Tibial nerve (tissue), 4 donors: ENCODE measurements around the gene AOPEP. TPM values are rescaled to one million over a fixed set of nuclear protein-coding genes. Genes with fewer than 3 reads are reported as not detected.
A peak's percentile ranks its signal among the peaks of the same experiment; 100 is the strongest.
"Not testable (repeated sequence)": the region's sequence is repeated elsewhere in the genome, so short reads cannot be mapped to it uniquely, and the experiment has no call there.

Experiments used
- DNase-seq, 2 donors: peaks; one replicate each; pipeline ENCODE4 v3.0.0-alpha.2; 2019; ENCODE audit warnings: low spot score in 2 of 2
- H3K27ac ChIP-seq, 4 donors: fragments of 200-600 bp; sonication (generic) in 3 of 4; one replicate each; pipeline ENCODE4 v1.5.1; 2017 to 2019; ENCODE audit warnings: mild to moderate bottlenecking in 1 of 4
- H3K27me3 ChIP-seq, 2 donors: fragments of 200-600 bp; sonication (generic) in 1 of 2; one replicate each; pipeline versions ENCODE4 v1.5.1 to v1.6.0; 2017 to 2019
- H3K36me3 ChIP-seq, 3 donors: fragments of 200-600 bp; sonication (generic); one replicate each; pipeline ENCODE4 v1.5.1; 2018 to 2019
- H3K4me1 ChIP-seq, 4 donors: fragments of 200-600 bp; sonication (generic) in 3 of 4; one replicate each; pipeline ENCODE4 v1.5.1; 2017 to 2019
- H3K4me3 ChIP-seq, 4 donors: fragments of 200-600 bp; sonication (generic) in 3 of 4; one replicate each; pipeline ENCODE4 v1.5.1; 2017 to 2019; ENCODE audit warnings: mild to moderate bottlenecking in 1 of 4, moderate library complexity in 1 of 4
- H3K9me3 ChIP-seq, 4 donors: fragments of 200-600 bp; sonication (generic) in 3 of 4; one replicate each; pipeline ENCODE4 v1.5.1; 2017 to 2019
- CTCF ChIP-seq, 5 experiments: fragments of 200-600 bp in 3 of 5; fragments of 450-650 bp in 2 of 5; sonication (generic) in 3 of 5; IDR thresholded peaks; one replicate each; pipeline ENCODE4 v1.5.1; 2016 to 2019; ENCODE audit warnings: antibody characterized with exemption in 5 of 5, mild to moderate bottlenecking in 3 of 5, moderate library complexity in 2 of 5
- EP300 ChIP-seq, 2 donors: sonication (generic); formaldehyde crosslinking; IDR thresholded peaks; one replicate each; pipeline ENCODE4 v1.6.1; 2017; ENCODE audit warnings: antibody characterized with exemption in 2 of 2, mild to moderate bottlenecking in 1 of 2
- POLR2A ChIP-seq, 2 donors: fragments of 450-650 bp; IDR thresholded peaks; one replicate each; pipeline ENCODE4 v1.6.1; 2017; ENCODE audit warnings: antibody characterized with exemption in 2 of 2, mild to moderate bottlenecking in 2 of 2, moderate library complexity in 2 of 2
- WGBS, 2 donors: methylation state at CpG; one replicate each; pipeline ENCODE4 v1.1.5; 2018; 5-methylcytosine and 5-hydroxymethylcytosine counted together
- total RNA-seq, 4 donors: library from RNA; depleted of rRNA; stranded (reverse); fragments of >200 nt; gene quantifications; one replicate each; pipeline ENCODE4 v1.1.0, GENCODE V29; 2016

The AOPEP gene
- total RNA-seq, 4 donors from 2014 or later, result 236 to 323 (median 265) TPM

- peak in 1 of 2 donors; percentile 59 for TF ChIP-seq EP300 (IDR thresholded peaks at IDR 0.05)
- no peak for TF ChIP-seq POLR2A (IDR thresholded peaks at IDR 0.05)
- DNase-seq, result no peak
- Histone ChIP-seq H3K27ac (peak overlapping the region in 3 of 4 donors; percentile 46 to 78 (median 68)), H3K4me1 (peaks cover 0 to 55% (median 8%) of the 10 kb centered on the region in 4 donors), H3K9me3 (no peaks in the 10 kb centered on the region), H3K27me3 (no peaks in the 10 kb centered on the region), H3K4me3 (no peak overlapping the region), H3K36me3 (no peaks in the 10 kb centered on the region)
- 26 to 34% methylated on average over 3 of the region's 3 CpGs for WGBS, 2 donors
These were observed 147.8 kb downstream of the AOPEP start for GRCh38 chr9:94874316-94874715.

GRCh38 chr9:94875300-94876020, 149.0 kb downstream of the AOPEP start:
- no peak for DNase-seq
- no peak overlapping the region for H3K4me3 ChIP-seq
- peaks cover 0 to 43% (median 6%) of the 10 kb centered on the region in 4 donors for H3K4me1 ChIP-seq
- 81 to 88% methylated on average over 5 of the region's 5 CpGs for WGBS, 2 donors
- H3K27me3 ChIP-seq, result no peaks in the 10 kb centered on the region
- no peaks in the 10 kb centered on the region for H3K36me3 ChIP-seq
- no peak for TF ChIP-seq CTCF (IDR thresholded peaks at IDR 0.05)
- no peak for TF ChIP-seq POLR2A (IDR thresholded peaks at IDR 0.05)
- TF ChIP-seq EP300 (IDR thresholded peaks at IDR 0.05), result no peak
- H3K9me3 ChIP-seq, result no peaks in the 10 kb centered on the region
- H3K27ac ChIP-seq, result peak overlapping the region in 2 of 4 donors; percentile 68 to 78

GRCh38 chr9:94878804-94879203, 152.3 kb downstream of the AOPEP start:
- peaks cover 0 to 48% (median 17%) of the 10 kb centered on the region in 4 donors for H3K4me1 ChIP-seq
- H3K4me3 ChIP-seq, H3K27me3 ChIP-seq, DNase-seq, H3K9me3 ChIP-seq, H3K36me3 ChIP-seq, H3K27ac ChIP-seq: not testable (repeated sequence)
- WGBS, 2 donors, result 76 to 80% methylated on average over 3 of the region's 3 CpGs

- H3K27ac ChIP-seq, result no peak overlapping the region
These were observed 152.7 kb downstream of the AOPEP start for GRCh38 chr9:94879230-94879629.

GRCh38 chr9:94881023-94881422, 154.5 kb downstream of the AOPEP start:
- H3K4me1 ChIP-seq, result peaks cover 0 to 42% (median 10%) of the 10 kb centered on the region in 4 donors
- no peaks in the 10 kb centered on the region for H3K27me3 ChIP-seq
- no peak for DNase-seq
- no peaks in the 10 kb centered on the region for H3K9me3 ChIP-seq
- H3K27ac ChIP-seq, result peak overlapping the region in 2 of 4 donors; percentile 40 to 57
- no peaks in the 10 kb centered on the region for H3K36me3 ChIP-seq
- 79 to 86% methylated on average over 1 of the region's 1 CpG for WGBS, 2 donors
- TF ChIP-seq CTCF (IDR thresholded peaks at IDR 0.05), result no peak
- TF ChIP-seq EP300 (IDR thresholded peaks at IDR 0.05), result no peak
- no peak overlapping the region for H3K4me3 ChIP-seq

More at GRCh38 chr9:94879230-94879629, 152.7 kb downstream of the AOPEP start:
- Histone ChIP-seq H3K4me1 (peaks cover 0 to 44% (median 17%) of the 10 kb centered on the region in 4 donors), H3K9me3 (no peaks in the 10 kb centered on the region), H3K27me3 (no peaks in the 10 kb centered on the region), H3K4me3 (no peak overlapping the region), H3K36me3 (no peaks in the 10 kb centered on the region)
- DNase-seq, result no peak
- TF ChIP-seq CTCF (IDR thresholded peaks at IDR 0.05) (no peak), EP300 (IDR thresholded peaks at IDR 0.05) (no peak), POLR2A (IDR thresholded peaks at IDR 0.05) (no peak)

- no peak for TF ChIP-seq POLR2A (IDR thresholded peaks at IDR 0.05)
- TF ChIP-seq CTCF (IDR thresholded peaks at IDR 0.05), result no peak
- no peak for TF ChIP-seq EP300 (IDR thresholded peaks at IDR 0.05)
- Histone ChIP-seq H3K27ac (peak overlapping the region in 2 of 4 donors; percentile 40 to 57), H3K27me3 (no peaks in the 10 kb centered on the region), H3K4me3 (no peak overlapping the region), H3K9me3 (no peaks in the 10 kb centered on the region), H3K4me1 (peaks cover 0 to 42% (median 10%) of the 10 kb centered on the region in 4 donors), H3K36me3 (no peaks in the 10 kb centered on the region)
- no peak for DNase-seq
- 70 to 74% methylated on average over 2 of the region's 2 CpGs for WGBS, 2 donors
These were observed 155.0 kb downstream of the AOPEP start for GRCh38 chr9:94881454-94881853.
